H9 (cell line): Measurements from ENCODE around the gene MBOAT2. TPM values are rescaled to one million over a fixed set of nuclear protein-coding genes. Genes with fewer than 3 reads are reported as not detected.

Experiments
- DNase-seq: peaks from one replicate; pipeline ENCODE4 v3.0.0-alpha.2; 2017
- H2AFZ ChIP-seq: one replicate; pipeline ENCODE4 v1.6.1; 2013; ENCODE audit warnings: mild to moderate bottlenecking, low read length, control low read depth, moderate library complexity
- H2AK5ac ChIP-seq: 2 replicates; pipeline ENCODE4 v1.6.1; 2013; ENCODE audit warnings: low read length, control low read depth, mixed read lengths; ENCODE audit not compliant: insufficient read length
- H2BK120ac ChIP-seq: one replicate; pipeline ENCODE4 v1.6.1; 2013; ENCODE audit warnings: low read depth, mild to moderate bottlenecking, low read length, control low read depth, inconsistent platforms; ENCODE audit not compliant: poor library complexity, severe bottlenecking
- H2BK12ac ChIP-seq: 2 replicates; pipeline ENCODE4 v1.6.1; 2013; ENCODE audit warnings: low read length, control low read depth, mixed read lengths, low read depth; ENCODE audit not compliant: insufficient read length
- H2BK15ac ChIP-seq: 2 replicates; pipeline ENCODE4 v1.6.1; 2013; ENCODE audit warnings: low read depth, low read length, control low read depth
- H2BK20ac ChIP-seq: one replicate; pipeline ENCODE4 v1.6.1; 2013; ENCODE audit warnings: low read depth, mild to moderate bottlenecking, low read length, control low read depth, inconsistent platforms; ENCODE audit not compliant: poor library complexity, severe bottlenecking
- H2BK5ac ChIP-seq: 2 replicates; pipeline ENCODE4 v1.6.1; 2013; ENCODE audit warnings: low read length, control low read depth, mixed read lengths; ENCODE audit not compliant: insufficient read length
- H3K14ac ChIP-seq: 2 replicates; pipeline ENCODE4 v1.6.1; 2013; ENCODE audit warnings: low read length, control low read depth; ENCODE audit not compliant: insufficient read depth
- H3K18ac ChIP-seq: 2 replicates; pipeline ENCODE4 v1.6.1; 2013; ENCODE audit warnings: low read depth, mild to moderate bottlenecking, mixed read lengths, low read length, control low read depth; ENCODE audit not compliant: insufficient read length
- H3K23ac ChIP-seq: 2 replicates; pipeline ENCODE4 v1.6.1; 2013; ENCODE audit warnings: low read length, control low read depth, mixed read lengths, low read depth; ENCODE audit not compliant: insufficient read length
- H3K23me2 ChIP-seq: 2 replicates; pipeline ENCODE4 v1.6.1; 2013; ENCODE audit warnings: low read depth, mild to moderate bottlenecking, mixed read lengths, low read length, control low read depth; ENCODE audit not compliant: insufficient read length, poor library complexity, severe bottlenecking
- H3K27ac ChIP-seq: 2 replicates; pipeline ENCODE4 v1.5.1; 2013; ENCODE audit warnings: low read length, control low read depth, mixed read lengths, low read depth; ENCODE audit not compliant: insufficient read length
- H3K27me3 ChIP-seq: 2 replicates; pipeline ENCODE4 v1.6.1; 2013; ENCODE audit warnings: low read length, control low read depth, inconsistent platforms; ENCODE audit not compliant: insufficient read depth
- H3K4ac ChIP-seq: 2 replicates; pipeline ENCODE4 v1.6.1; 2013; ENCODE audit warnings: low read depth, mild to moderate bottlenecking, control low read depth, inconsistent platforms, low read length, moderate library complexity
- H3K4me1 ChIP-seq: 2 replicates; pipeline ENCODE4 v1.6.1; 2013; ENCODE audit warnings: low read length, control low read depth, inconsistent platforms; ENCODE audit not compliant: insufficient read depth
- H3K4me2 ChIP-seq: 2 replicates; pipeline ENCODE4 v1.6.1; 2013; ENCODE audit warnings: low read length, control low read depth, mixed read lengths; ENCODE audit not compliant: insufficient read length, insufficient read depth
- H3K56ac ChIP-seq: 2 replicates; pipeline ENCODE4 v1.6.1; 2013; ENCODE audit warnings: low read depth, mild to moderate bottlenecking, mixed read lengths, low read length, control low read depth; ENCODE audit not compliant: insufficient read length
- H3K79me1 ChIP-seq: 2 replicates; pipeline ENCODE4 v1.6.1; 2013; ENCODE audit warnings: low read depth, mild to moderate bottlenecking, moderate library complexity, low read length, control low read depth, inconsistent platforms; ENCODE audit not compliant: insufficient read depth, poor library complexity, severe bottlenecking
- H3K79me2 ChIP-seq: 2 replicates; pipeline ENCODE4 v1.6.1; 2013; ENCODE audit warnings: low read length, control low read depth, inconsistent platforms; ENCODE audit not compliant: insufficient read depth
- H3K9ac ChIP-seq: 2 replicates; pipeline ENCODE4 v1.6.1; 2013; ENCODE audit warnings: low read length, control low read depth, mixed read lengths; ENCODE audit not compliant: insufficient read length; ENCODE audit errors: extremely low read depth
- H3K9me3 ChIP-seq: one replicate; pipeline ENCODE4 v1.6.1; 2013; ENCODE audit warnings: low read depth, low read length, inconsistent platforms; ENCODE audit not compliant: control insufficient read depth
- H3T11ph ChIP-seq: one replicate; pipeline ENCODE4 v1.6.1; 2013; ENCODE audit warnings: mild to moderate bottlenecking, low read length, control low read depth, inconsistent platforms
- H4K20me1 ChIP-seq: one replicate; pipeline ENCODE4 v1.6.1; 2013; ENCODE audit not compliant: control insufficient read depth, insufficient read length, insufficient read depth
- H4K5ac ChIP-seq: 2 replicates; pipeline ENCODE4 v1.6.1; 2013; ENCODE audit warnings: low read depth, mild to moderate bottlenecking, mixed read lengths, low read length, control low read depth; ENCODE audit not compliant: insufficient read length
- H4K8ac ChIP-seq: replicated peaks from 2 replicates; pipeline ENCODE4 v1.6.1; 2013; ENCODE audit warnings: low read length, control low read depth, mixed read lengths, low read depth; ENCODE audit not compliant: insufficient read length
- H4K91ac ChIP-seq: 2 replicates; pipeline ENCODE4 v1.6.1; 2013; ENCODE audit warnings: low read depth, mild to moderate bottlenecking, moderate library complexity, mixed read lengths, low read length, control low read depth; ENCODE audit not compliant: insufficient read length
- H3K27ac Mint-ChIP-seq, 3 experiments: 2 replicates in 2 of 3; 3 replicates in 1 of 3; pipeline ENCODE4 v1.8.0; 2020 to 2021; ENCODE audit warnings: mixed read lengths in 3 of 3, mild to moderate bottlenecking in 1 of 3, moderate library complexity in 1 of 3
- H3K27me3 Mint-ChIP-seq: 2 replicates; pipeline ENCODE4 v1.8.0; 2021; ENCODE audit warnings: low read depth, mild to moderate bottlenecking, moderate library complexity, mixed read lengths
- H3K36me3 Mint-ChIP-seq, 3 experiments: 2 replicates in 2 of 3; 3 replicates in 1 of 3; pipeline ENCODE4 v1.8.0; 2020 to 2021; ENCODE audit warnings: low read depth in 3 of 3, mixed read lengths in 3 of 3; ENCODE audit not compliant: insufficient read depth in 1 of 3
- H3K4me1 Mint-ChIP-seq, 2 experiments: 2 replicates each; pipeline ENCODE4 v1.8.0; 2020; ENCODE audit warnings: mixed read lengths in 2 of 2
- H3K4me3 Mint-ChIP-seq, 2 experiments: 2 replicates in 1 of 2; 3 replicates in 1 of 2; pipeline ENCODE4 v1.8.0; 2020 to 2021; ENCODE audit warnings: mild to moderate bottlenecking in 2 of 2, mixed read lengths in 2 of 2, moderate library complexity in 1 of 2
- H3K9me3 Mint-ChIP-seq, 2 experiments: 2 replicates in 1 of 2; 3 replicates in 1 of 2; pipeline ENCODE4 v1.8.0; 2020; ENCODE audit warnings: mild to moderate bottlenecking in 2 of 2, mixed read lengths in 2 of 2, moderate library complexity in 1 of 2
- CTCF ChIP-seq: fragments of 200-600 bp; sonication (generic); conservative IDR thresholded peaks from 3 replicates; pipeline ENCODE4 v1.8.0; 2021; ENCODE audit warnings: antibody characterized with exemption, mild to moderate bottlenecking
- WGBS: extraction: QIAGEN DNeasy Blood & Tissue Kit; methylation state at CpG from one replicate; pipeline ENCODE4 v1.1.7; 2013; ENCODE audit warnings: missing lambda C conversion rate, low lambda C conversion rate, mixed read lengths; ENCODE audit not compliant: insufficient read length; ENCODE audit errors: extremely low coverage; 5-methylcytosine and 5-hydroxymethylcytosine counted together
- total RNA-seq: library from RNA; stranded (reverse); gene quantifications from 2 replicates; pipeline ENCODE4 v1.2.1, GENCODE V29; 2021

Gene MBOAT2
- total RNA-seq, 1 experiment from 2014 or later: 20.2 TPM

- Histone ChIP-seq H2AK5ac (no peak overlapping the region), H3T11ph (no peak overlapping the region), H3K27ac (no peak overlapping the region), H4K8ac (no peak overlapping the region), H2BK15ac (no peak overlapping the region), H3K9me3 (no peaks in the 10 kb centered on the region), H3K4me1 (no peaks in the 10 kb centered on the region; the same call in 1 of the 2 replicates), H4K91ac (no peak overlapping the region), H3K23ac (no peak overlapping the region), H2BK12ac (no peak overlapping the region), H3K79me1 (no peaks in the 10 kb centered on the region), H3K4me2 (no peak overlapping the region), H3K9ac (no peak overlapping the region), H4K5ac (no peak overlapping the region), H3K14ac (no peak overlapping the region), H3K23me2 (no peaks in the 10 kb centered on the region), H3K18ac (no peak overlapping the region), H2BK120ac (no peak overlapping the region), H2BK5ac (no peak overlapping the region), H3K4ac (no peak overlapping the region), H3K79me2 (no peaks in the 10 kb centered on the region), H2AFZ (no peak overlapping the region), H3K27me3 (no peaks in the 10 kb centered on the region), H2BK20ac (no peak overlapping the region), H3K56ac (no peak overlapping the region), H4K20me1 (no peaks in the 10 kb centered on the region)
- DNase-seq: no peak
- Mint-ChIP-seq H3K4me1 (peaks cover 12 to 17% of the 10 kb centered on the region in 2 experiments), H3K27me3 (no peaks in the 10 kb centered on the region), H3K36me3 (peaks cover 8 to 18% (median 12%) of the 10 kb centered on the region in 3 experiments; a peak in 6 of 7 replicates), H3K27ac (peak overlapping the region in 1 of 3 experiments; percentile 13; a peak in 1 of 7 replicates), H3K9me3 (no peaks in the 10 kb centered on the region), H3K4me3 (no peak overlapping the region)
- TF ChIP-seq CTCF: no peak
- no CpG with 5 or more reads among the region's 8 CpGs for WGBS
Observed at GRCh38 chr2:8939486-8940114, 63.9 kb downstream of the MBOAT2 start.
